ENCODE results near the gene COL6A1. TPM values are rescaled to one million over a fixed set of nuclear protein-coding genes. Genes with fewer than 3 reads are reported as not detected.

COL6A1 gene
- polyA plus RNA-seq, 1 donor from 2014 or later: 29.4 TPM

- no peaks in the 10 kb centered on the region for H3K36me3 ChIP-seq (ENCODE audit: insufficient read depth, low read length)
- H4K20me1 ChIP-seq (ENCODE audit: insufficient read depth): no peaks in the 10 kb centered on the region
- no peak for TF ChIP-seq EP300 (conservative IDR thresholded peaks at IDR 0.05; ENCODE audit: poor library complexity, severe bottlenecking)
- no peak for TF ChIP-seq CTCF (IDR thresholded peaks at IDR 0.05; ENCODE audit: poor library complexity, severe bottlenecking)
- TF ChIP-seq SMC3 (conservative IDR thresholded peaks at IDR 0.05; ENCODE audit: poor library complexity): no peak
- TF ChIP-seq REST (IDR thresholded peaks at IDR 0.05; ENCODE audit: borderline replicate concordance): no peak
- TF ChIP-seq MXI1 (conservative IDR thresholded peaks at IDR 0.05; ENCODE audit: poor library complexity, severe bottlenecking): no peak
- no peak for TF ChIP-seq POLR2AphosphoS5 (IDR thresholded peaks at IDR 0.05)
- TF ChIP-seq RAD21 (conservative IDR thresholded peaks at IDR 0.05): no peak
- no peak for TF ChIP-seq EZH2 (IDR thresholded peaks at IDR 0.05; ENCODE audit: borderline replicate concordance, insufficient read depth, low read length, poor library complexity, severe bottlenecking)
- no peak for TF ChIP-seq TAF1 (IDR thresholded peaks at IDR 0.05; ENCODE audit: low read depth)
- H2AFZ ChIP-seq (ENCODE audit: low read depth, low read length): no peak overlapping the region
- no peak overlapping the region for H3K9ac ChIP-seq (ENCODE audit: low read length)
- no peak overlapping the region for H3K27ac ChIP-seq (ENCODE audit: low read length)
- H3K4me3 ChIP-seq (ENCODE audit: low read length): no peak overlapping the region
- H3K4me2 ChIP-seq (ENCODE audit: low read length): no peak overlapping the region
- H3F3A ChIP-seq (ENCODE audit: insufficient read depth, low read length, poor library complexity, severe bottlenecking): no peaks in the 10 kb centered on the region
- H3K9me3 ChIP-seq (ENCODE audit: low read length): no peaks in the 10 kb centered on the region
- H3K9me2 ChIP-seq (ENCODE audit: insufficient read depth, low read length): no peaks in the 10 kb centered on the region
- H3K79me2 ChIP-seq (replicated peaks; ENCODE audit: insufficient read depth, low read length): no peaks in the 10 kb centered on the region
- H3K27me3 ChIP-seq (ENCODE audit: insufficient read depth, low read depth, low read length): no peaks in the 10 kb centered on the region
These were observed 72.5 kb downstream of the COL6A1 start for GRCh38 chr21:46054031-46054430.

DNA sequence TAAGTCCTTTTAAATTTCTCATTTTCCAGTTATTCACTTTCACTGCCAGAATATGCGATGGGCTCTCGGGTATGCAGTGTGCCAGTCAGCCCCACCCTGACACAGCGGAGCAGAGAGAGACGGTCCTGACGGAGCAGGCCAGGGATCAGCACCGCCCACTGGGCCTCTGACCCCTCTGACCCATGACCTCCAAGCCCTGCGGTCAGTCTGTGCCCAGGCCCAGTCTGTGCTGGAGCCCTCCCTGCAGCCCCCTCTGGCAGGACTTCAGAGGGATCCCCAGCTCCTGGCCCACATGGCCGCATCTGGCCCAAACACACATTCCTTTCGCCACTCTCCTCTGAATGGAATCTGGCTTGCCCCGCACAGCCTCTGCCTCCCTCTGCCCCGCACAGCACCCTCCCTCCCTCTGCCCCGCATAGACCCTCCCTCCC is 72.9 kb downstream of the COL6A1 start:
- Histone ChIP-seq H3F3A (ENCODE audit: insufficient read depth, low read length, poor library complexity, severe bottlenecking) (no peaks in the 10 kb centered on the region), H3K9me3 (ENCODE audit: low read length) (no peaks in the 10 kb centered on the region), H2AFZ (ENCODE audit: low read depth, low read length) (no peak overlapping the region), H3K27me3 (ENCODE audit: insufficient read depth, low read depth, low read length) (no peaks in the 10 kb centered on the region), H3K36me3 (ENCODE audit: insufficient read depth, low read length) (no peaks in the 10 kb centered on the region), H4K20me1 (ENCODE audit: insufficient read depth) (no peaks in the 10 kb centered on the region), H3K27ac (ENCODE audit: low read length) (no peak overlapping the region), H3K9me2 (ENCODE audit: insufficient read depth, low read length) (no peaks in the 10 kb centered on the region), H3K79me2 (replicated peaks; ENCODE audit: insufficient read depth, low read length) (no peaks in the 10 kb centered on the region), H3K4me3 (ENCODE audit: low read length) (no peak overlapping the region), H3K9ac (ENCODE audit: low read length) (no peak overlapping the region), H3K4me2 (ENCODE audit: low read length) (no peak overlapping the region)
- no peak for TF ChIP-seq EP300 (conservative IDR thresholded peaks at IDR 0.05; ENCODE audit: poor library complexity, severe bottlenecking)
- TF ChIP-seq EZH2 (IDR thresholded peaks at IDR 0.05; ENCODE audit: borderline replicate concordance, insufficient read depth, low read length, poor library complexity, severe bottlenecking): no peak
- no peak for TF ChIP-seq CTCF (IDR thresholded peaks at IDR 0.05; ENCODE audit: poor library complexity, severe bottlenecking)
- no peak for TF ChIP-seq RAD21 (conservative IDR thresholded peaks at IDR 0.05)
- TF ChIP-seq SMC3 (conservative IDR thresholded peaks at IDR 0.05; ENCODE audit: poor library complexity): no peak
- no peak for TF ChIP-seq TAF1 (IDR thresholded peaks at IDR 0.05; ENCODE audit: low read depth)
- TF ChIP-seq REST (IDR thresholded peaks at IDR 0.05; ENCODE audit: borderline replicate concordance): no peak
- TF ChIP-seq POLR2AphosphoS5 (IDR thresholded peaks at IDR 0.05): no peak
- TF ChIP-seq MXI1 (conservative IDR thresholded peaks at IDR 0.05; ENCODE audit: poor library complexity, severe bottlenecking): no peak

Measured in neural cell (in vitro differentiated cells).